KMS-11 (cell line): Measurements from ENCODE around the gene CALML3.

Source experiments
- H2AFZ ChIP-seq: fragments of 200-600 bp; sonication (generic); 2 replicates; pipeline ENCODE4 v1.6.1; 2016; ENCODE audit warnings: antibody characterized with exemption, mixed run types, low read depth
- H3K27ac ChIP-seq: fragments of 200-600 bp; sonication (generic); 2 replicates; pipeline ENCODE4 v1.6.1; 2016; ENCODE audit warnings: mild to moderate bottlenecking, mixed run types
- H3K27me3 ChIP-seq: fragments of 200-600 bp; sonication (generic); 2 replicates; pipeline ENCODE4 v1.6.1; 2017; ENCODE audit warnings: mild to moderate bottlenecking, low read depth, mixed run types, moderate library complexity; ENCODE audit not compliant: insufficient read depth
- H3K36me3 ChIP-seq: fragments of 200-600 bp; sonication (generic); 2 replicates; pipeline ENCODE4 v1.6.1; 2017; ENCODE audit warnings: mild to moderate bottlenecking, mixed run types; ENCODE audit not compliant: insufficient read depth
- H3K4me1 ChIP-seq: fragments of 200-600 bp; sonication (generic); 2 replicates; pipeline ENCODE4 v1.6.1; 2016; ENCODE audit warnings: mild to moderate bottlenecking, low read depth, mixed run types; ENCODE audit not compliant: poor library complexity, severe bottlenecking
- H3K4me2 ChIP-seq: fragments of 200-600 bp; sonication (generic); 2 replicates; pipeline ENCODE4 v1.7.0; 2016; ENCODE audit warnings: mild to moderate bottlenecking, mixed run types
- H3K4me3 ChIP-seq: fragments of 200-600 bp; sonication (generic); IDR thresholded peaks from 2 replicates; pipeline ENCODE4 v1.6.1; 2017; ENCODE audit warnings: low read depth, low read length, mixed read lengths; ENCODE audit not compliant: insufficient read depth
- H3K79me2 ChIP-seq: fragments of 200-600 bp; sonication (generic); 2 replicates; pipeline ENCODE4 v1.6.1; 2016; ENCODE audit warnings: low read depth, mixed run types; ENCODE audit not compliant: insufficient read depth
- H3K9ac ChIP-seq: fragments of 200-600 bp; sonication (generic); 2 replicates; pipeline ENCODE4 v1.6.1; 2016; ENCODE audit warnings: mild to moderate bottlenecking, mixed run types
- H4K20me1 ChIP-seq: fragments of 200-600 bp; sonication (generic); 2 replicates; pipeline ENCODE4 v1.6.1; 2016; ENCODE audit warnings: mild to moderate bottlenecking, mixed run types; ENCODE audit not compliant: insufficient read depth
- TF ChIP-seq, protein P1 (sequence below): fragments of 200-600 bp; sonication (generic); conservative IDR thresholded peaks from 2 replicates; pipeline ENCODE4 v1.6.1; 2017; ENCODE audit warnings: low read depth, mild to moderate bottlenecking, antibody characterized with exemption, low read length, moderate library complexity, mixed read lengths

Gene CALML3

DNA sequence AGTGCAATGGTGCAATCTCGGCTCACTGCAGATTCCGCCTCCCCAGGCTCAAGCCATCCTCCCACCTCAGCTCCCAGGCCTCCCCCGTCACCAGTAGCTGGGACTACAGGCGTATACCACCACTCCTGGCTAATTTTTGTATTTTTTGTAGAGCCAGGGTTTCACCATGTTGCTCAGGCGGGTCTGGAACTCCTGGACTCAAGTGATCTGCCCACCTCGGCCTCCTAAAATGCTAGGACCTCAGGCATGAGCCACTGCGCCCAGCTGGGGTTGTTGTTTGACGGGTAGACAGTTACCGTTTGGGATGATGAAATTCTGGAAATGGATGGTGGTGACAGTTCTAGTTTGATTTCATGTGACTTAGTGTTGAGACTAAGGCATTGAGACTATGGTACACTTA is 15.3 kb downstream of the CALML3 start:
- H3K36me3 ChIP-seq = no peaks in the 10 kb centered on the region
- H3K4me2 ChIP-seq = no peak overlapping the region
- no peak overlapping the region for H3K4me3 ChIP-seq
- H3K27me3 ChIP-seq = no peaks in the 10 kb centered on the region
- H2AFZ ChIP-seq = no peak overlapping the region
- no peak overlapping the region for H3K27ac ChIP-seq
- H3K79me2 ChIP-seq = no peaks in the 10 kb centered on the region
- TF ChIP-seq, protein P1, sequence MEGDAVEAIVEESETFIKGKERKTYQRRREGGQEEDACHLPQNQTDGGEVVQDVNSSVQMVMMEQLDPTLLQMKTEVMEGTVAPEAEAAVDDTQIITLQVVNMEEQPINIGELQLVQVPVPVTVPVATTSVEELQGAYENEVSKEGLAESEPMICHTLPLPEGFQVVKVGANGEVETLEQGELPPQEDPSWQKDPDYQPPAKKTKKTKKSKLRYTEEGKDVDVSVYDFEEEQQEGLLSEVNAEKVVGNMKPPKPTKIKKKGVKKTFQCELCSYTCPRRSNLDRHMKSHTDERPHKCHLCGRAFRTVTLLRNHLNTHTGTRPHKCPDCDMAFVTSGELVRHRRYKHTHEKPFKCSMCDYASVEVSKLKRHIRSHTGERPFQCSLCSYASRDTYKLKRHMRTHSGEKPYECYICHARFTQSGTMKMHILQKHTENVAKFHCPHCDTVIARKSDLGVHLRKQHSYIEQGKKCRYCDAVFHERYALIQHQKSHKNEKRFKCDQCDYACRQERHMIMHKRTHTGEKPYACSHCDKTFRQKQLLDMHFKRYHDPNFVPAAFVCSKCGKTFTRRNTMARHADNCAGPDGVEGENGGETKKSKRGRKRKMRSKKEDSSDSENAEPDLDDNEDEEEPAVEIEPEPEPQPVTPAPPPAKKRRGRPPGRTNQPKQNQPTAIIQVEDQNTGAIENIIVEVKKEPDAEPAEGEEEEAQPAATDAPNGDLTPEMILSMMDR = no peak
- no peaks in the 10 kb centered on the region for H4K20me1 ChIP-seq
- H3K9ac ChIP-seq = no peak overlapping the region
- H3K4me1 ChIP-seq = no peaks in the 10 kb centered on the region

DNA sequence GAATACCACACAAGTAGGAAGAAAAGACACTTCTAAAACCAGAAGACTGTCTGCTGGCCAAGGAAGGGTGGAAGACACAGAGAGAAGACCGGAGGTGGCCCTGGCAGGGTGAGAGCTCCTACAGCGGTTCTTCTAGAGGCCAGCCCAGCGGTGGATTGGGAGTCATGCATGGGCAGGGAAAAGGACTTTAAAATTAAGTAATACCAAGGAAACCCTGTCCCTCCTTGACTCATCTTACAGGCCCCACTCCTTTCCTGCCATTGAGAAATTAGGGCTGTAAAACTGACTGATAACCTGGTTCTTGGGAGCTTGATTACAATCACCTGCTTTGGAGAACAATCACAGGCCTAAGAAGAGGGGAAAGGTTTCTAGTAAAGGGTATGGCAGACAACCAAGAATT is 16.1 kb downstream of the CALML3 start:
- Histone ChIP-seq H3K4me3 (no peak overlapping the region), H3K27me3 (no peaks in the 10 kb centered on the region), H3K79me2 (no peaks in the 10 kb centered on the region), H4K20me1 (no peaks in the 10 kb centered on the region), H3K27ac (no peak overlapping the region), H3K9ac (no peak overlapping the region), H3K4me1 (no peaks in the 10 kb centered on the region), H2AFZ (no peak overlapping the region), H3K36me3 (no peaks in the 10 kb centered on the region), H3K4me2 (no peak overlapping the region)
- TF ChIP-seq, protein P1 = no peak

DNA sequence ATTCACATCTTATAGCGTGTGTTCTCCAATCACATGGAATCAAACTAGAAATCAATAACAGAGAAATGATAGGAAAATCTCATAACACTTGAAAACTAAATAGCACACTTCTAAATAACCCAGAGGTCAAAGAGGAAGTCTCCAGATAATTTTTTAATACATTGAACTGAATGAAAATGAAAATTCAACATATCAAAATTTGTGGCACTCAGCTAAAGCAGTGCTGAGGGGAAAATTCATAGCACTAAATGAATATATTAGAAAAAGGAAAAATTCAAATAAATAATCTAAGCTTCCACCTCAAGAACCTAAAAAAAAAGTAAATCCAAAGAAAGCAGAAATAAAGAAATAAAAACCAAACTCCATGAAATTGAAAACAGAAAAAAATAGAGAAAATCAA is 17.3 kb downstream of the CALML3 start:
- Histone ChIP-seq H3K4me3 (no peak overlapping the region), H3K4me2 (no peak overlapping the region), H3K79me2 (no peaks in the 10 kb centered on the region), H3K36me3 (no peaks in the 10 kb centered on the region), H3K9ac (no peak overlapping the region), H3K27me3 (no peaks in the 10 kb centered on the region), H3K27ac (no peak overlapping the region), H3K4me1 (no peaks in the 10 kb centered on the region), H4K20me1 (no peaks in the 10 kb centered on the region), H2AFZ (no peak overlapping the region)
- TF ChIP-seq, protein P1 = no peak

DNA sequence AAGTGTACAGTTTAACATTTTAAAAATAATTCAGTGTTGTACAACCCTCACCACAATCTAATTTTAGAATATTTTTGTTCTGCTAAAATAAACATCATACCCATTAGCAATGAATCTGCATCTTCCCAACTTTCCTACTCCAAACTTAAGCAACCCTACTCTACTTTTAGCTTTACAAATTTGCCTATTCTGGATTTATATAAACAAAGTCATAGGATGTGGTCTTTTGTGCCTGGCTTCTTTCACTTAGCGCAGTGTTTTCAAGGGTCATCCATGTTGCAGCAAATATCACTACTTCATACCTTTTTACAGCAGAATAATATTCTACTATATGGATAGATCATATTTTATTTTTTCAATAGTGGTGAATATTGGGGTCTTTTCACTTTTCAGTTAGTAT is 18.9 kb downstream of the CALML3 start:
- no peak overlapping the region for H2AFZ ChIP-seq
- no peaks in the 10 kb centered on the region for H3K79me2 ChIP-seq
- no peak overlapping the region for H3K4me3 ChIP-seq
- H4K20me1 ChIP-seq = no peaks in the 10 kb centered on the region
- no peak overlapping the region for H3K27ac ChIP-seq
- no peak overlapping the region for H3K9ac ChIP-seq
- H3K4me1 ChIP-seq = no peaks in the 10 kb centered on the region
- TF ChIP-seq, protein P1 = no peak
- no peaks in the 10 kb centered on the region for H3K36me3 ChIP-seq
- H3K4me2 ChIP-seq = no peak overlapping the region
- no peaks in the 10 kb centered on the region for H3K27me3 ChIP-seq
